ENCODE data around the gene ARPC4.
A peak's percentile ranks its signal among the peaks of the same experiment; 100 is the strongest.

DNA sequence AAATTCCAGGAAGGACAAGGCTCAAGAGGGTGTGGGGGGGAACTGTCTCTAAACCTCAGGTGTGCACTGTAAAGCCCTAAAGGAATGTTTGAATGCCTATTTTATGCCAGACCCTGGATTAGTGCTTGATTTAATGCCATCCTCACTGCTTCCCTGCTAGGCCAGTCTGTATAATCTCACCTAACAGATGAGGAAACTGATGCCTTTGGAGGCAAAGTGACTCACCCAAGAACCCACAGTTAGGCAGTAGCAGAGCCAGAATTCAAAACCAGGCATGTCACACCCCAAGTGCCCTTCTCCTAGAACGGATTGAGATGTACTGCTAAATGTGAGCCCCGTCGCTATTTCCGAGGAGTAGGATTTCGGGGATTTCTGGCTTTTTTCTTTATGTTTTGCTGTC is 31.0 kb upstream of the ARPC4 start:
- no peak for TF ChIP-seq ZNF510 (CRISPR knock-in tag; IDR thresholded peaks at IDR 0.05; ENCODE audit: low read depth)
- no peak for TF ChIP-seq ZNF747 (CRISPR knock-in tag; IDR thresholded peaks at IDR 0.05; ENCODE audit: borderline replicate concordance)
- TF ChIP-seq, protein P1, sequence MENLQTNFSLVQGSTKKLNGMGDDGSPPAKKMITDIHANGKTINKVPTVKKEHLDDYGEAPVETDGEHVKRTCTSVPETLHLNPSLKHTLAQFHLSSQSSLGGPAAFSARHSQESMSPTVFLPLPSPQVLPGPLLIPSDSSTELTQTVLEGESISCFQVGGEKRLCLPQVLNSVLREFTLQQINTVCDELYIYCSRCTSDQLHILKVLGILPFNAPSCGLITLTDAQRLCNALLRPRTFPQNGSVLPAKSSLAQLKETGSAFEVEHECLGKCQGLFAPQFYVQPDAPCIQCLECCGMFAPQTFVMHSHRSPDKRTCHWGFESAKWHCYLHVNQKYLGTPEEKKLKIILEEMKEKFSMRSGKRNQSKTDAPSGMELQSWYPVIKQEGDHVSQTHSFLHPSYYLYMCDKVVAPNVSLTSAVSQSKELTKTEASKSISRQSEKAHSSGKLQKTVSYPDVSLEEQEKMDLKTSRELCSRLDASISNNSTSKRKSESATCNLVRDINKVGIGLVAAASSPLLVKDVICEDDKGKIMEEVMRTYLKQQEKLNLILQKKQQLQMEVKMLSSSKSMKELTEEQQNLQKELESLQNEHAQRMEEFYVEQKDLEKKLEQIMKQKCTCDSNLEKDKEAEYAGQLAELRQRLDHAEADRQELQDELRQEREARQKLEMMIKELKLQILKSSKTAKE (CRISPR knock-in tag; IDR thresholded peaks at IDR 0.05; ENCODE audit: borderline replicate concordance) = no peak
- TF ChIP-seq EZH2 (conservative IDR thresholded peaks at IDR 0.05; ENCODE audit: low read depth, low read length) = no peak
- TF ChIP-seq, protein P2, sequence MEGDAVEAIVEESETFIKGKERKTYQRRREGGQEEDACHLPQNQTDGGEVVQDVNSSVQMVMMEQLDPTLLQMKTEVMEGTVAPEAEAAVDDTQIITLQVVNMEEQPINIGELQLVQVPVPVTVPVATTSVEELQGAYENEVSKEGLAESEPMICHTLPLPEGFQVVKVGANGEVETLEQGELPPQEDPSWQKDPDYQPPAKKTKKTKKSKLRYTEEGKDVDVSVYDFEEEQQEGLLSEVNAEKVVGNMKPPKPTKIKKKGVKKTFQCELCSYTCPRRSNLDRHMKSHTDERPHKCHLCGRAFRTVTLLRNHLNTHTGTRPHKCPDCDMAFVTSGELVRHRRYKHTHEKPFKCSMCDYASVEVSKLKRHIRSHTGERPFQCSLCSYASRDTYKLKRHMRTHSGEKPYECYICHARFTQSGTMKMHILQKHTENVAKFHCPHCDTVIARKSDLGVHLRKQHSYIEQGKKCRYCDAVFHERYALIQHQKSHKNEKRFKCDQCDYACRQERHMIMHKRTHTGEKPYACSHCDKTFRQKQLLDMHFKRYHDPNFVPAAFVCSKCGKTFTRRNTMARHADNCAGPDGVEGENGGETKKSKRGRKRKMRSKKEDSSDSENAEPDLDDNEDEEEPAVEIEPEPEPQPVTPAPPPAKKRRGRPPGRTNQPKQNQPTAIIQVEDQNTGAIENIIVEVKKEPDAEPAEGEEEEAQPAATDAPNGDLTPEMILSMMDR (CRISPR knock-in tag; IDR thresholded peaks at IDR 0.05) = no peak
- TF ChIP-seq SETDB1 (CRISPR knock-in tag; IDR thresholded peaks at IDR 0.05; ENCODE audit: borderline replicate concordance) = no peak
- TF ChIP-seq KLF15 (CRISPR knock-in tag; IDR thresholded peaks at IDR 0.05; ENCODE audit: borderline replicate concordance) = no peak
- TF ChIP-seq, protein P3, sequence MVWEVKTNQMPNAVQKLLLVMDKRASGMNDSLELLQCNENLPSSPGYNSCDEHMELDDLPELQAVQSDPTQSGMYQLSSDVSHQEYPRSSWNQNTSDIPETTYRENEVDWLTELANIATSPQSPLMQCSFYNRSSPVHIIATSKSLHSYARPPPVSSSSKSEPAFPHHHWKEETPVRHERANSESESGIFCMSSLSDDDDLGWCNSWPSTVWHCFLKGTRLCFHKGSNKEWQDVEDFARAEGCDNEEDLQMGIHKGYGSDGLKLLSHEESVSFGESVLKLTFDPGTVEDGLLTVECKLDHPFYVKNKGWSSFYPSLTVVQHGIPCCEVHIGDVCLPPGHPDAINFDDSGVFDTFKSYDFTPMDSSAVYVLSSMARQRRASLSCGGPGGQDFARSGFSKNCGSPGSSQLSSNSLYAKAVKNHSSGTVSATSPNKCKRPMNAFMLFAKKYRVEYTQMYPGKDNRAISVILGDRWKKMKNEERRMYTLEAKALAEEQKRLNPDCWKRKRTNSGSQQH (CRISPR knock-in tag; IDR thresholded peaks at IDR 0.05; ENCODE audit: low read depth) = no peak
- no peak for TF ChIP-seq ARNT (IDR thresholded peaks at IDR 0.05)
- TF ChIP-seq POLR2A (IDR thresholded peaks at IDR 0.05; ENCODE audit: insufficient read depth in 1 of 2, low read depth in 2 of 2, low read length in 2 of 2) = peak in 1 of 2 experiments; percentile 32; a peak in 1 of 4 replicates

Data from HepG2 (cell line).